ENCODE data around the gene OR2T3. TPM values are rescaled to one million over a fixed set of nuclear protein-coding genes. Genes with fewer than 3 reads are reported as not detected.
A peak's percentile ranks its signal among the peaks of the same experiment; 100 is the strongest.
"Not testable (repeated sequence)": the region's sequence is repeated elsewhere in the genome, so short reads cannot be mapped to it uniquely, and the experiment has no call there.

Gene OR2T3, protein sequence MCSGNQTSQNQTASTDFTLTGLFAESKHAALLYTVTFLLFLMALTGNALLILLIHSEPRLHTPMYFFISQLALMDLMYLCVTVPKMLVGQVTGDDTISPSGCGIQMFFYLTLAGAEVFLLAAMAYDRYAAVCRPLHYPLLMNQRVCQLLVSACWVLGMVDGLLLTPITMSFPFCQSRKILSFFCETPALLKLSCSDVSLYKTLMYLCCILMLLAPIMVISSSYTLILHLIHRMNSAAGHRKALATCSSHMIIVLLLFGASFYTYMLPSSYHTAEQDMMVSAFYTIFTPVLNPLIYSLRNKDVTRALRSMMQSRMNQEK
- not detected for total RNA-seq

DNA sequence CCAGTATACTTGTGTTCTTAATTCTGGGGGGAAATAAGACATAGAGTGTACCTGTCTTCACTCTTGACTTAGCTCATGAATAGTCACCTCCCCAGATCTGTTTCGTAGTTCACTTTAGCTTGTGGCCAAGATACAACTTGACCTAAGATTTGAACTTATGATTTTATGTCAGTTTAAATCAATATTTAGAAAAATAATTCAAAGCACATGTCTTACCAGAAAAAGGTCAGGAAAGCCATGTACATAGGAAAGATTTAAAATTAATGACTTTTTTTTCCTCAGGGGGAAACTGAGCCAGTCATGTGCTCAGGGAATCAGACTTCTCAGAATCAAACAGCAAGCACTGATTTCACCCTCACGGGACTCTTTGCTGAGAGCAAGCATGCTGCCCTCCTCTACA, at the start of gene OR2T3:
OR2T3 (plus strand) TSS at position 301 of the 400 bp plus-strand sequence; CDS start at position 301, 0 bp downstream.
- ATAC-seq (replicated peaks in 1 of 2); H3K9me3 Mint-ChIP-seq; H3K4me3 Mint-ChIP-seq: not testable (repeated sequence)

DNA sequence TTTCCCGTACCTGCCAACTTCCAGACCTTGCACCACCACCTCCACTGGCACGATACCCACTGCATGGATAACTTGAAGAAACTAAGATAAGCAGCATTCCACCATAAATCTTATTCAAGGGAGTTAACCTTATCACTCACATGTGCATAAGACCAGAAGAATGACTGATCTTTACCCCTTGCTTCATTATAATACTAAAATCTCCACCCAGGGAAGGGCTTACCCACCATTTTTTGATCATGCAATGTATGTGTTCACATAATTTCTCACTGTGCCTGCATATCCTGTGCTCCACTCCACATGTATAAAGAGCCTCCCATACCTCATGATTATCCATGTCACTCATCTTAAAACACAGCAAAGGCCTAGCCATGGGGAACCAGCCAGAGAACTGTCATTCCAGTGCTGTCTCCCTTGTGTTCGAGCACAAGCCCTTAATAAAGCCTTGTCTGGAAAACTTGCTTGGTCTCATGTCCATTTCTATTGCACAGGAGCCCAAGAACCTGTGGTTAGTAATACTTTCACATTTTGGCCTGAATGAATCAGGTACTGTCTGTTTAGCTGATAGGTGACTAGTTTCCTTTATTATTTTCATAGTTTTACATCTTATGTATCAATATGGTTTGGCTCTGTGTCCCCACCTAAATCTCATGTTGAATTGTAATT, 45.5 kb upstream of the OR2T3 start:
- DNase-seq; H3K36me3 Mint-ChIP-seq (ENCODE audit: insufficient read depth in 2 of 2); ATAC-seq (replicated peaks in 1 of 2); H3K27ac Mint-ChIP-seq; H3K9me3 Mint-ChIP-seq; H3K27me3 Mint-ChIP-seq (ENCODE audit: low read depth); H3K4me3 Mint-ChIP-seq; H3K4me1 Mint-ChIP-seq (ENCODE audit: low read depth): not testable (repeated sequence)

More for the DNA sequence above, at the start of gene OR2T3:
- DNase-seq; H3K27me3 Mint-ChIP-seq (ENCODE audit: low read depth); H3K4me1 Mint-ChIP-seq (ENCODE audit: low read depth); H3K27ac Mint-ChIP-seq; H3K36me3 Mint-ChIP-seq (ENCODE audit: insufficient read depth in 2 of 2): not testable (repeated sequence)

DNA sequence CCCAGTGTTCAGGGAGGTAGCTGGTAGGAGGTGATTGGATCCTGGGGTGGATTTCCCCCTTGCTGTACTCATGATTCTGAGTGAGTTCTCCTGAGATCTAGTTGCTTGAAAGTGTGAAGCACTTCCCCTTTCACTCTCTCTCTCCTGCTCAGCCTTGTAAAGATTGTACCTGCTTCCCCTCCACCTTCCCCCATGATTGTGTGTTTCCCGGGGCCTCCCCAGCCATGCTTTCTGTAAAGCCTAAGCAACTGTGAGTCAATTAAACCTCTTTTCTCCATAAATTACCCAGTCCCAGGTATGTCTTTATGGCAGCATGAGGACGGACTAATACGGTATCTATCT, 45.0 kb upstream of the OR2T3 start:
- not testable (repeated sequence) for H3K27ac Mint-ChIP-seq; H3K4me1 Mint-ChIP-seq (ENCODE audit: low read depth); H3K36me3 Mint-ChIP-seq (ENCODE audit: insufficient read depth in 2 of 2); H3K4me3 Mint-ChIP-seq; ATAC-seq (replicated peaks in 1 of 2); H3K9me3 Mint-ChIP-seq; DNase-seq; H3K27me3 Mint-ChIP-seq (ENCODE audit: low read depth)

DNA sequence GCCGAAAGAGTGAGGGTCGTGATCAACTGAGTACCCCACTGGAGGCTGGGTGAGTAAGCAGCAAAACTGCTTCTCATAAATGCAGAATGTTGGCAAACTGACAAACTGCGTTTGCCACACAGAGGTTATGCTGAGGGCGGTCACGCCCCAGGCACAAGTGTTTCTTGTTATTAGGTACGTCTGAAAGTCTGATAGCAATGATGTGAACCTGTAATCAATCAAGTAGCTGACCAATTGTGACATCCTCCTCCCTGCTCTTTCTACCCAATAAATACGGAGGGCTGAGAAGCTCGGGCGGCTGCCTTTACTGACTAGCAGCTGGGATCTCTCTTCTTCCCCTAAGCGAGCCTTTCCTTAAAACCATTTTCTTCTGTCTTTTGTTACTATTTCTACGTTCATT, 41.5 kb upstream of the OR2T3 start:
- ATAC-seq (replicated peaks in 1 of 2); H3K4me3 Mint-ChIP-seq; DNase-seq; H3K27ac Mint-ChIP-seq; H3K36me3 Mint-ChIP-seq (ENCODE audit: insufficient read depth in 2 of 2); H3K27me3 Mint-ChIP-seq (ENCODE audit: low read depth); H3K9me3 Mint-ChIP-seq; H3K4me1 Mint-ChIP-seq (ENCODE audit: low read depth): not testable (repeated sequence)

DNA sequence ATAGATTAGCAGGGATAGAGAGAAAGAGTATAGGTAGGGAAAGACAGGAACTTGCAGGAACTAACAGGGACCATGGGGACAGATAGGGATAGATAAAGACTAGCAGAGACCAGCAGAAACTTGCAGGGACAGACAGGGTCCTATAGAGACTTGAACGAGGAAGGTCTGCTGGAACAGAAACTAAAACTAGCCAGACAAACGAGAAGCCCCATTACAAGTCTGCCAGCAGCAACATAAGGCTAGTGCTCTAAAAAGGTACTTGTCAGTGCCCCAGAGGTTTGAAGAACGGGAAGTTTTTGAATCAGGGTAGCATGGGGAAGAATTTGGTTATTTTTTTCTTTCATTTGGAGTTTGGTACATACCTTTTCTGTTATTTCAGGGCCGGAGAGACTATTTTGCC, 41.0 kb upstream of the OR2T3 start:
- not testable (repeated sequence) for ATAC-seq (replicated peaks in 1 of 2); H3K27me3 Mint-ChIP-seq (ENCODE audit: low read depth); DNase-seq; H3K9me3 Mint-ChIP-seq; H3K4me1 Mint-ChIP-seq (ENCODE audit: low read depth); H3K4me3 Mint-ChIP-seq; H3K36me3 Mint-ChIP-seq (ENCODE audit: insufficient read depth in 2 of 2); H3K27ac Mint-ChIP-seq

DNA sequence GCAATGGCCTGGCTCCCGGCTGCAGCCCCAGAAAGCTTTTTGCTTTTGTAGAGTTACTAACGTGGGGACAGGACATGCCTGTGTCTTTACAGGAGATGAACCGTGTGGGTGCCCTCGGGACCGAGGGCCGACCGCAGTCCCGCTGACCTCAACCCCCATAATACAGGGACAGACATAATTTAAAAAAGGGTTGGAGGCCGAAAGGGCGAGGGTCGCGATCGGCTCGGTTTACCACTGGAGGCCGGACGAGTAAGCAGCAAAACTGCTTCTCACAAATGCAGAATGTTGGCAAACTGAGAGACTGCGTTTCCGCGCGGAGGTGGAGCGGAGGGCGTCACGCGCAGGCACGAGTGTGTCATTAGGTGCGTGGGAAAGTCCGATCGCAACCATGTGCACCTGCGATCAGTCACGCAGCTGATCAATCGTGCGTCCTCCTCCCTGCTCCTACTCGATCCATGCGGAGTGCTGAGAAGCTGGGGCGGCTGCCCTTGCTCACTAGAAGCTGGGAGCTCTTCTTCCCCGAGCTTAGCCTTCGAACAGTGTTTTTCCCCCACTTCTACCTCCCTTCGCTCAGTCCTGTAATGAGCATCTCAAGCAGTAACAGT, 39.2 kb upstream of the OR2T3 start:
- not testable (repeated sequence) for H3K27ac Mint-ChIP-seq; H3K27me3 Mint-ChIP-seq (ENCODE audit: low read depth); DNase-seq; H3K9me3 Mint-ChIP-seq; H3K4me1 Mint-ChIP-seq (ENCODE audit: low read depth); H3K4me3 Mint-ChIP-seq; ATAC-seq (replicated peaks in 1 of 2); H3K36me3 Mint-ChIP-seq (ENCODE audit: insufficient read depth in 2 of 2)

DNA sequence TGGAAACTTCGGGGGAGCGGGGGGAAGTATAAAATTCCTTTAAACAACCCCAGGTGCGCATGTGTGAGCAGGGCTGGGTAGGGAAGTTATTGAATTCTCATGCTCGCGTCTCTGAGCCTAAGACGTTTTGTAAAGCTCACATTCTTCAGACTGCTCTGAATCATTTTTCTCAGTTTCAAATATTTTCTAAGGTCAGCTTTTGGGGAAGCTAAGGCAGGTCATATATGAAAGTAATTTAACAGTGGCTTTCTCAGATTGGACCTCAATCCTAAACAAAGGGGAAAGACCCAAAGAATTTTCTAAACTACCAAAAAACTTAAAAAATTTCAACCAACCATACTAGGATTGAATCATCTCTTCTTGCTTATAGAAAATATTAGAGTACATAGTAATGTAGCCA, 38.2 kb upstream of the OR2T3 start:
- H3K9me3 Mint-ChIP-seq; H3K27ac Mint-ChIP-seq; H3K4me1 Mint-ChIP-seq (ENCODE audit: low read depth); H3K4me3 Mint-ChIP-seq; H3K27me3 Mint-ChIP-seq (ENCODE audit: low read depth); H3K36me3 Mint-ChIP-seq (ENCODE audit: insufficient read depth in 2 of 2); ATAC-seq (replicated peaks in 1 of 2); DNase-seq: not testable (repeated sequence)

DNA sequence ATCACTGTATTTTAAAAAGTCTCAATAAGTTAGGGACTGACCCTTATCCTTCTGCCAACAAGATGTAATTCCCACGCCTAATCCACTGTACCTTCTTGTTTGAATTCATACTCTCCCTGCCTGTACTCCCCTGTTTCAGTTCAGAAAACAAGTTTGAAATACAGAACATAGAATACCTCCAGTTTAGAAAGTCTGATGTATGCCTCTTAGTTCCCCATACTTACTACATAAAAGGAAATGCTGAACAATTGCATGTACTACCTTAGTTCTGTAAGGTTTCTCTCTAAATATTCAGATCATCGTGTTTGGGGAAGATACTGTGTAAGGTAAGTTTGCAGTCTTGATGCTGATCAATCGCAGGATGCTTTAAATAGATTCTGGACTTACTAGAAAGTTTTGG, 36.8 kb upstream of the OR2T3 start:
- DNase-seq; H3K9me3 Mint-ChIP-seq; H3K36me3 Mint-ChIP-seq (ENCODE audit: insufficient read depth in 2 of 2); H3K27ac Mint-ChIP-seq; ATAC-seq (replicated peaks in 1 of 2); H3K4me3 Mint-ChIP-seq; H3K27me3 Mint-ChIP-seq (ENCODE audit: low read depth); H3K4me1 Mint-ChIP-seq (ENCODE audit: low read depth): not testable (repeated sequence)

DNA sequence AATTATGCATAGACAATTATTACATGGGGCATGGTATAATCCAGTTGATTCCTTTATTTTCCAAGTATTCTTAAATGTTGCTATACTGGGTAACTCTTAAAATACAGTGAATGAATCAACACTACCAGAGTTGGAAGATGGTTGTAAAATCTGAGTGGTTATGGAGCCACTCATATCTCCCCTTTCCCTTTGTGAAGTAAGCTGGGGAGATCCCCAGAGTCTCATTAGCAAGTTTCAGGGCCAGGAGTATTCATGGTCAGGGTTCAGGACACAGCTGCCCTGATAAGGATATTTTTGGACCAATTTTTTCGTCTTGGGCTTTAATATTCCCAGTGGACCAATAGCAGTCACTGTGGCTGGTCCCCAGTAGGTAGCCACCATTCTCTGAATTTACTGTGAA, 34.5 kb upstream of the OR2T3 start:
- not testable (repeated sequence) for H3K9me3 Mint-ChIP-seq; DNase-seq; H3K27ac Mint-ChIP-seq; H3K4me1 Mint-ChIP-seq (ENCODE audit: low read depth); H3K4me3 Mint-ChIP-seq; ATAC-seq (replicated peaks in 1 of 2); H3K27me3 Mint-ChIP-seq (ENCODE audit: low read depth); H3K36me3 Mint-ChIP-seq (ENCODE audit: insufficient read depth in 2 of 2)

DNA sequence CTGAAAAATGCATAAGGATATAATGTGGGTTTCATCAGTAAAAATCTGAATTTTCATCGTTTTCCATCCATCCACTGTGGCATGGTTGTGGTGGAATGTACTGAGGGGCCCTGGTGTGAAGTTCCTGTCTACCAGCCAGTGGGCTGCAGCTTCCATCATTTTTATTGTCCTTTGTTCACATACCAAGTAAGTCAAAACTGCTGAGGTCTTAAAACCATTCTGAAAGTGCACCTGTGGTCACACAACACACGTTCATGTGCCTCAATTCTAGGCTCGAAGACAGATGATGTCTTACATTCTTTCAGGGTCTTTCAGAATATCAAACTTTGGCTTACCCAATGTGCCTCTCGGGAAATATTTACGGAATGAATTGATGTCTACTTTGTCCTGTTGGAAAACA, 33.9 kb upstream of the OR2T3 start:
- not testable (repeated sequence) for H3K4me3 Mint-ChIP-seq; H3K27me3 Mint-ChIP-seq (ENCODE audit: low read depth); H3K4me1 Mint-ChIP-seq (ENCODE audit: low read depth); H3K36me3 Mint-ChIP-seq (ENCODE audit: insufficient read depth in 2 of 2); H3K9me3 Mint-ChIP-seq; H3K27ac Mint-ChIP-seq; ATAC-seq (replicated peaks in 1 of 2); DNase-seq

DNA sequence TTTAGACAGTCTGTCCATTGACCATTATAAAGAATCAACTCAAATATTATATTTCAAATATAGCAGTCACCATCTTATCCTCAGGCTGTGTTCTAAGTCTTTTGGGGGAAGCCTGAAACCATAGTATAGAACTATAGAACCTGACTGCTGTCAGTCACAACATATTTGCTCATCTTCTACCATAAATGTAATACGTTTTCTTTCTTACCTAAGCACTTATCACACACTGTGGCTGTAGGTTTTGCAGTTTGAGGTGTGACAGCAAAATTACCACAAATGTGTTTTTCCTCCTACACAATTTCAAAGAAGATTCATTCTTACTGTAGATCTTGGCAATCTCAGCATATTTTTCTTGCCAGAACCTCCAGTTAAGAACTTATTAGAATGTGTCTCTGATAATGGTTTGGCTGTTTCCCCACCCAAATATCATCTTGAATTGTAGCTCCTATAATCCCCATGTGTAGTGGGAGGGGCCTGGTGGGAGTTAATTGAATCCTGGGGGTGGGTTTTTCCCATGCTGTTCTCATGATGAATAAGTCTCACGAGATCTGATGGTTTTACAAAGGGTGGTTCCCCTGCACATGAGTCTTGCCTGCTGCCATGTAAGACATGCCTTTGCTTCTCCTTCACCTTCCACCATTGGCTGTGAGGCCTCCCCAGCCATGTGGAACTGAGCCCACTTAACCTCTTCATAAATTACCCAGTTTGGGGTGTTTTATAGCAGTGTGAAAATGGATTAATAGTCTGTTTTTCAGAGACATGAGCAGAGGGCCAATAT, 30.5 kb upstream of the OR2T3 start:
- not testable (repeated sequence) for H3K4me1 Mint-ChIP-seq (ENCODE audit: low read depth); H3K27ac Mint-ChIP-seq; H3K9me3 Mint-ChIP-seq; H3K4me3 Mint-ChIP-seq; H3K27me3 Mint-ChIP-seq (ENCODE audit: low read depth); DNase-seq; H3K36me3 Mint-ChIP-seq (ENCODE audit: insufficient read depth in 2 of 2)
- ATAC-seq (replicated peaks in 1 of 2): peak; percentile 63 to 72

DNA sequence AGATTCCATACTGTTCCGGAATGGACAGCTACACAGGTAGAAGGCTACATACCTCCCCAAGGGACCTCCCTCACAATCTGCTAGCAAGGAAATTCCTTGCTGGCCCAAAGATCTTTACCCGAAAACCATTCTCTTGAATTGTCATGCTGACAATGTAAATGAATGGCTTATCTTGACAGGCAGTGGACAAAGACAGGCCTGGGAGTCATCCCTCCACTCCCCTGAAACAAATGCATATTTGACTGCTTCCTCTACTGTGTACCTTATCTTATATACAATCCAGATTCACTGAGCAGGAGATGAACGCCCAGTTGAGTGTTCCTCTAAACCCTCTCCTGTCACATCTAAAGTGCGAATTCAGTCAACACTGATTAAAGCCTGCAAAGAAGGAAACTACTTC, 28.5 kb upstream of the OR2T3 start:
- DNase-seq; H3K4me1 Mint-ChIP-seq (ENCODE audit: low read depth); H3K9me3 Mint-ChIP-seq; H3K27ac Mint-ChIP-seq; H3K36me3 Mint-ChIP-seq (ENCODE audit: insufficient read depth in 2 of 2); ATAC-seq (replicated peaks in 1 of 2); H3K4me3 Mint-ChIP-seq; H3K27me3 Mint-ChIP-seq (ENCODE audit: low read depth): not testable (repeated sequence)

DNA sequence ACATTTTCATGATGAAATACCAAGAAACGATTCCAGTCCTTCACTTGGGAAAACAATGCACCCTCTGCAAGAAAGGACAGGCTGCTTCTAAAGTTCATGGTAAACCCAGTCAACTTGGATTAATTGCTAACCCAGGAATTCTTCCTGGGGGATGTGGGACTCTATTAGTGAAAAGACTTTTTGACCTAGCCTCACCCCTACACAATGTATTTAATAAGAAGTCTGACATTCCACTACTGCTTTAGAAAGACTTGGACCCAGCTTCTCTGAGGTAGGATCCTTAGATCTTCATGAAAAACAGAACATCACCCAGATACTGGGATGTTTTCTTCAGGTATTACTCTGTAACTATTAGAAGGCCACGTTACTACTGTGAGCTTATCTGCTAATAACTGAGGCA, 27.8 kb upstream of the OR2T3 start, which contains the start of gene OR2T2:
OR2T2 (plus strand) TSS at position 239 of the 400 bp plus-strand sequence. CDS start 7,161 bp downstream, outside the sequence.
- H3K27ac Mint-ChIP-seq; DNase-seq; ATAC-seq (replicated peaks in 1 of 2); H3K4me3 Mint-ChIP-seq; H3K36me3 Mint-ChIP-seq (ENCODE audit: insufficient read depth in 2 of 2); H3K9me3 Mint-ChIP-seq; H3K27me3 Mint-ChIP-seq (ENCODE audit: low read depth); H3K4me1 Mint-ChIP-seq (ENCODE audit: low read depth): not testable (repeated sequence)

Measured in activated T-cell treated with anti-CD3 and anti-CD28 coated beads, Interleukin-2, amount 50 U/mL, for 72 hours (primary cell).